Stimulated activated effector memory CD8-positive, alpha-beta T cell treated with anti-CD3 and anti-CD28 coated beads, Interleukin-12 subunit alpha, Interleukin-12 subunit beta, amount 100 ng/mL, for 72 hours (primary cell): ENCODE data around the gene ARHGAP40.

Source experiments
- ATAC-seq: fragments of 150-1000 bp; cut with Tn5 transposase; 2 replicates; pipeline ENCODE4 v1.10.0; 2021
- DNase-seq, 2 donors: peaks; one replicate each; pipeline ENCODE4 v3.0.0; 2021 to 2022; ENCODE audit warnings: low spot score in 2 of 2
- H3K27ac Mint-ChIP-seq: one replicate; pipeline ENCODE4 v1.8.0; 2022; ENCODE audit warnings: mild to moderate bottlenecking, mixed read lengths
- H3K36me3 Mint-ChIP-seq: one replicate; pipeline ENCODE4 v1.8.0; 2022; ENCODE audit warnings: mild to moderate bottlenecking, mixed read lengths
- H3K4me1 Mint-ChIP-seq: one replicate; pipeline ENCODE4 v1.8.0; 2022; ENCODE audit warnings: mixed read lengths
- H3K4me3 Mint-ChIP-seq: one replicate; pipeline ENCODE4 v1.8.0; 2022; ENCODE audit warnings: mild to moderate bottlenecking, mixed read lengths
- H3K9me3 Mint-ChIP-seq: one replicate; pipeline ENCODE4 v1.8.0; 2022; ENCODE audit warnings: mixed read lengths

ARHGAP40 gene

GRCh38 chr20:38700141-38700540, 98.5 kb downstream of the ARHGAP40 start:
- Mint-ChIP-seq H3K4me3 (no peak overlapping the region), H3K9me3 (no peaks in the 10 kb centered on the region), H3K27ac (no peak overlapping the region), H3K4me1 (no peaks in the 10 kb centered on the region), H3K36me3 (no peaks in the 10 kb centered on the region)
- DNase-seq = no peak
- ATAC-seq = no peak
